Stimulated activated CD8-positive, alpha-beta memory T cell treated with anti-CD3 and anti-CD28 coated beads, Interleukin-7, amount 100 ng/mL, for 48 hours (primary cell): ENCODE results near the gene TSPAN15.

Experiments used
- DNase-seq, 2 donors: peaks; one replicate each; pipeline ENCODE4 v3.0.0-alpha.2; 2020; ENCODE audit warnings: low read depth in 1 of 2; ENCODE audit errors: extremely low read depth in 1 of 2

TSPAN15 gene

DNA sequence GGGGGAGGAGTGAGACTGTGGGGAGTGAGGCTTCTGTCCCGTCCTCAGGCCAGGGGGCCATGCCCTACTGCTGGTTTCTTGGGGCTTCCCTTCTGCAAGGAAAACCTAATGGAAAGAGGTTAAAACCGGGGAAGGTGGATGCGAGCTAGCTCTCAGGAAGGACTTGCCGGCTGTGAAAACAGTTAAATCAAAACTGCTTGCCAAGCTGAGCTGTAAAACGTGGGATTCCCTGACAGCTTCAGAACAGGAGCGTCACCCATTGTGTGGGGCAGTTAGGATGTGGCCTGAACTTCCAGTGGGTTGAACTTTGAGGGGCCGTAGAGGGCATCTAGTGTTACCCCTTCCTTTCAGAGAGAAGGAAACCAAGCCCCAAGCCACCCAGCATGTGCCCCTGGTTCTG, 13.1 kb downstream of the TSPAN15 start:
- DNase-seq: no peak

DNA sequence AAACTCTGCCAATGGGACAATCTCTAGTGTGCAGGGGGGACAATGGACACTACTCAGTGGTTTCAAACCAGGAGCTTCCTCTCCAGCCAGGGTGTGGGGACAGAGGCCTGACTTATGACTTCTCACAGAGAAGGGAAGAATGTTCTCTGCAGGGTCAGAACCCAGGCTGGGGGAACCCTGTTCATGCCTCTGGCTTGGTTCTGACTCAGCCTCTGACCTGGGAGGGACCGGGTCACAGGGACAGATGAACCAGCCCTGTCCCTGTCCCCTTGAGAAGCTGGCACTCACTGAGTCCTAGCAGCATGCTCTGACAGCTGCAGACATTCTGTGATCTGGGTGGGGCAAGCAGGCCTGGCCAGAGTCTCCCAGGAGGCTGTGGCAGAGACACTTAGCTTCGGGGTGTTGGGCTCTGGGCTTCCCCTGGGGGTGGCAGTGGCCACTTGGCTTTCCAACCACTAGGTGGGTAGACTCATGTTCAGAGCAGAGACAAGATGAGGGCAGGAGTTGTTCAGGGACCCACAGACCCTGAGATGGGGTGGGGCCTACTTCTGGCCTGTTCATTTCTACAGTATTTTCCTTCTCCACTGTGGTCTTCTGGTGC, 13.6 kb downstream of the TSPAN15 start:
- no peak for DNase-seq

DNA sequence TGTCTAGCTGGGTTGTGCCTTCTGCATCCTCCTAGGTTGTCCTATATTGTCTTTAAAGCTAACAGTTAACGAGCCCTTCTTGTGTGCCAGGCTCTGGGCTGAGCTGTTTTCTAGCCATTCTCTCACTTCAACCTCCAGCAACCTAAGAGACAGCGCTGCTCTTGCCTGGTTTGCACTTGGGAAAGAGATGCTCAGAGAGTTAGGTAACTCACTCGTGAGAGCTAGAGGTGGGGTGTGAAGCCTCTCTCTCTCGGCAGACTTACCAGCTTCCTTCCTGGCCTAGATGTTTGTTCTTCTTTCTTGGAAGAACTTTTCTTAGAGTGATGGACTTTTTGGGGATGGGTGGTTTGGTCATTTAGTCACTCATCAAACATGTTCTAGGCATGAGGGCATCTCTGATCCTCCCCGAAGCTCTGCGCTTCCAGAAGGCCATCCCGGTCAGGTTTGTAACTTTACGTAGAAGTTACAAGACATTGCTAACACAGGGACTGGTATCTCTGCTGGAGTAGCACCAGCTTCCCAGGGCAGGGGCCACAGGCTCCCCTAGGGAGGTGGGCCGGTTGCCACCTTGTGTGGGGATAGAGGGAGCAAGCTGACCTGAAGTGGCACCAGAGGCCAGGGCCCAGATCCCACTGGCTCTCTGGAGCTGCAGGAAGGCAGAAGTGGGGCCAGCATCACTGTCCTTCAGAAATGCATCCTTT, 14.3 kb downstream of the TSPAN15 start:
- no peak for DNase-seq

DNA sequence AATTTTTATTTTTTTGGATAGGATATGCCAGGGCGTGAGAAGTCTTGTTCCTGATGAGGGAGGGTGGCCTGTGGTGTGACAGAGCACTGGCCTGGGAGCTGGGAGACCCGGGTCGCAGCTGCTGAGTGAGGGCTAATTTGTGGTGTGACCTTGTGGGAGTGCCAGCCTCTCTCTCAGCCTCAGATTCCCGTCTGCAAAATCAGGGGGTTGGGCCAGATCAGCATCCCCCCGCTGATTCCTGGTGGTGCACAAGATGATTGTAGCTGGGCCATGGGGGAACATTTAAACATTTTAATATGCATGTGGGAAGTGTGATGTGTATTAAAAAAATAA, 14.9 kb downstream of the TSPAN15 start:
- no peak for DNase-seq

DNA sequence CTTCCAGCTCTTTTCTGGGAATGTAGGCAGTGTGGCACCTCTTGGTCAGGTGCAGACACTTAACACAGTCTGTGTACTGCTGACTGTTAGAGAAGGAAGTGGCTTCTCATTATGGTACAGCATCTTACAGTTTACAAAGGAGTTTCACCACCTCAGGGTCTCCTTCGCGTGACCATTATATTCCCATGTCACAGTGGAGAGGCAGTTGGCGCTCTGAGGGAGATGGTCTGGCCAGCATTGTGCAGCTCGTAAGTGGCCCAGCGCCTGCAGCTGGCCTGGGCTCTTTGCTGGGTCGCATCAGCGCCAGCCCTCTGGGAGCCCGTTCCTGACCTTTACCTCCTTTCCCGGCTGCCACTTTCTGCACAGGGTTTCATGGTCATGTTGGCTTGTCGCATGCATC, 15.4 kb downstream of the TSPAN15 start:
- DNase-seq: no peak

DNA sequence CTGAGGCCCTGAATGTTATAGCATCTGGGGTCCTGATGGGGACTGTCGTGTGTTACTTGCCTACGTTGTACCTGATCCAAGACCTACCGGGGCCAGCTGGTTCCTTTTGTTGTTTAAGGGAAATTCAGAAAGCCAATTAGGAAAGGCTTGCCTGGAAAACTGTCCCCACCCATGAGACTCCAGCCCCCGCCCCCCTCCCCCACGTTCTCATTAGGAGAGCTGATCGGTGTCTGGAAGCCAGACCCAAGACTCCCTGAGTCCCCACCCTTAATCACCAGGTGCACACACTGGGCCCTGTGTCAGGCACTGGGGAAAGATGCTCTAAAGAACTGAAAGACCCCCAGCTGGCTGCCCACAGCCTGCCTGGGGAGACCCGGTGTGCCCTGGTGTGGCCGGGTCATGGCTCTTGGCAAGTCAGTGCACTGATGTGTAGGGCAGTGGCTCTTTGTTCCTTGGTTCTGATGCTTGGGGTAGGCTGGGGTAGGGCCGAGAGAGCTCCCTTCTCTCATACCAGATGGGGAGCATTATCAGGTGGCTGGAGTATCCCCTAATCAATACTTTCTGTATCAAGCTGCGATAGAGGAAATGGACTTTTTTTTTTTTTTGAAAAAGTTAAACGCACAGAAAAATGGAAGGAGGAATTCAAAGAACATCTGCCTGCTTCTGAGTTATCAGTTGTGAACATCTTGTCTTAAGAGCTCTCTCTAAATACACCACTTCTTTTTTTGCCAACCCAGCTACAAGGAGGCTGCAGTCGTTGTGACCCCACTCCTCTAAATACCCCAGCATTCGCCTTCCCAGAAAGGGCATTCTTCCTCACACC, 16.9 kb downstream of the TSPAN15 start:
- no peak for DNase-seq

DNA sequence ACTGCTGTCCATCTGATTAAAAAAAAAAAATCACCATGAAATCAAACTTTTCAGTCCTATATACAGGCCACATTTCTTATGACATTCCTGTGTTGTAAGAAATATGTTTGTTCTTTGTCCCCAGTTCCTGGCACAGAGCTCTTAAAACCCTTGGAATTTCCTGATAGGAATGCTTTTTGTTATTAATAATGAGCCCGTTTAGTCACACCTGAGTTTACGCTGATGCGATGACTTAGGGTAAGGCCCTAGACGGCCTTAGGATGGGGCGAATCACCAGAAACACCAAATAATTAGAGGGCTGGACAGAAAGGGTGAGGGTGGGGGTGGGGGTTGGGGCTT, 17.5 kb downstream of the TSPAN15 start:
- DNase-seq: no peak

DNA sequence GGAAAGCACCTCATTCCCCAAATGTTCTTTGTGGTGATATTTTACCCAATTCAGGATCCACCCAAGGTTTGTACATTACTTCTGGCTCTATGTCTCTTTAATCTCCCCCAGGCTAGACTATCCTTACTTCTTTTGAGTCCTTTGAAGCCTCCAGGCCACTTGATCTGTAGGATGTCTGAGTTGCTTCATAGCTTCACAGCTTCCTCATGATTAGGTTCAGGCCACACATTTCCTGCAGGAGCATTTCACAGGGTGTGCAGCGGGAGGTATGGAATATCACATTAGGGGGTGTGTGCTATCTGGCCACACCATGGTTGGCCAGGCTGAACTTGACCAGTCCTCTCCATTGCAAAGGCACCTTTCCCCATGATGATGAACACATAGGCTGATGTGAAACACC, 18.7 kb downstream of the TSPAN15 start:
- no peak for DNase-seq

DNA sequence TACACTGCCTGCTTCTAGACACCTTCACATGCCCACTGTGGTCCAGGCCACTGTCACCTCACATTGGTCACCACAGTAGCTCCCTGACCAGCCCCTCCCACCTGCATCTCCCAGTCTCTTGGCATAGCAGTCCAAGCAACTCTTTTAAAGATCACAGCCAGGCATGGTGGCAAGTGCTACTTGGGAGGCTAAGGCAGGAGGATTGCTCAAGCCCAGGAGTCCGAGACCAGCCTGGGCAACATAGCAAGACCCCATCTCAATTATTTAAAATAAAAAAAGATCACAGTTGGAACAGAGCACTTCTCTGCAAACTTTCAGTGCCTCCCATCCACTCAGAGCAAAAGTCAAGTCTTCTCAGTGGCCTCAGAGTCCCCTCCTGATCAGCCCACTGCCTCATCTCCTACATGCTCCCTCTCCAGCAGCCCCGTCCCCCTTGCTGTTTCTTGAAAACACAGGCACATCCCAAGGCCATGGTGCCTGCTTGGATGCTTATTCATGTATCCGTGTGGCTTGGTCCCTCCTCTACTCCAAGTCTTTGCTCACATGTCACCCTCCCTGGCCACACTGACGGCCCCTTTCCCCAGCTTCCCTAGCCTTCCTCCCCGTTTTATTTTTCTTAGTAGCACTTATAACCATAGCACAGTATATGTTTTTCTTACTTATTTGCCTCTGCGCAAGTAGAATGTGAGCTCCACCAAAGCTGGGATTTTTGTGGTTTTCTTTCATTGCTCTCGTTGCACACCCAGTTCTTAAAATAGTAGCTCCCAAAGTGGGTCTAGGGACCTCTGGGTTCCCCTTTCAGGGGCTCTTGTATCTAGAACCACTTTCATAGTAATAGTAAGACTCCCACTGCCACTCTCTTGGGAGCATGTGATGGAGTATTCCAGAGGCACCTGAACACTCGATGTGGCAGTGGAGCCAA, 19.5 kb downstream of the TSPAN15 start:
- no peak for DNase-seq

DNA sequence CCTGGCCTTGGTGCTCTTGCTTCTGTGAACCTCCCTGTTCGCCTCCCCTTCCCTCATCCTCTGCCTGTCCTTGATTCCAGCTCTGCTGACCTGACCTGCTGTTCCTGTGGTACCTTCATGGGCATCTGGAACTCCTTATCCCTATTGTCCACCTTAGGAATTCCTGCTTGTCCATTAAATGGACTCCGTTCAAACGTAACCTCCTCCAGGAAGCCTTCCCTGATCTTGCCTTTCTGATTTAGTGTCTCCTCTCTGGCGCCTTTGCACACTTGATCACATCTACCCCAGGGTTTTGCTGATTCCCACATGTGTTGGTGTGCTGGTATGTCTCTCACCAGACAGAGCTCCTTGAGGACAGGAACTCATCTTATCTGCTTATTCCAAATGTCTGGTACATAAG, 20.9 kb downstream of the TSPAN15 start:
- no peak for DNase-seq

DNA sequence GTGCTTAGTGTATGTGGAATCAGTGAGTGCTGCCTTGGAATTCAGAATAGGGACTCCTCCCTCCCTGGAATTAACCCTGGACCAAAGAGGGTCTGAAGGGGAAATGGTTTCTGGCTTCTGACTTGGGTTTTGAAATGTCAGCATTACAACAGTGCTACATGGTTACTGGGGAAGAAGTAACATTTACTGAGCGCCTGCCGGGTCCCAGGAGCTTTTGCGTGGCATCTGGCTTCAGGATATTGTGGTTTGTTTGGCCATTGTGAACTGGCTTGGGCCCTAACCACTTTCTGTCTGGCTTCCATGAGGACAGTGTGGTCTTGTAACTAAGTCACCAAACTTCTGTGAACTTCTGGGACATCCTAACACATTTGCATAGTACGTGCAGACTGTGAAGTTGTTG, 21.3 kb downstream of the TSPAN15 start:
- DNase-seq: no peak

DNA sequence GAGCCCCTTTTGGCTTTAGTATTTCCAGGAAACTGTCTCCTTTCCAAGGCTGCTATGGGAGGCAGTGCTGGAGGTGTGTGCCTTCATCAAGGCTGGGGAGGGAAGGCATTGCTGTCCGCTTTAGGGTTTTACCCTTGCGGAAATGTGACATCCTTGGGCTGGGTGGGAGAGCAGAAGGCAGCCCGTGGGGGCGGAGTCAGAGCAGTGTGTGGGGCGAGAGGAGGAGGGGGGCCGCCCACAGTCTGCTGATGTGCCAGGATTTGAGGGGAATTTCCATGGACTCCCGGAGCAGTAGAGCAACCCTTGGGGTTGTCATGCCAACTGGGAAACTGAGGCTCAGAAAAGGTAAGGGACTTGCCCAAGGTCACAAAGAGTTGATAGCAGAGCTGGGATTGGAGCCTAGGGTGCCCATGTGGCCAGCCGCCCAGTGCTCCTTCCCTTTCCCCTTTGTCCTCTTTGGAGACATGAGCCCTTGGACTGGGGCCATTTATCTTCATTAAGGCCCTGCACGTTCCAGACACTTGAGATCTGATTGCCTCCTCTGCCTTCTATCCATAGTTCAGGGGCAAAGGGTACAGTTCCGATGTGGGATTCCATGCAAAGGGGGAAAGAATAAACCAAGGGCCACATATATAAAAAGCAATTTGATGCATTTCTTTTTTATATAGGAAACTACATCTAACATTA, 22.2 kb downstream of the TSPAN15 start:
- DNase-seq: no peak

DNA sequence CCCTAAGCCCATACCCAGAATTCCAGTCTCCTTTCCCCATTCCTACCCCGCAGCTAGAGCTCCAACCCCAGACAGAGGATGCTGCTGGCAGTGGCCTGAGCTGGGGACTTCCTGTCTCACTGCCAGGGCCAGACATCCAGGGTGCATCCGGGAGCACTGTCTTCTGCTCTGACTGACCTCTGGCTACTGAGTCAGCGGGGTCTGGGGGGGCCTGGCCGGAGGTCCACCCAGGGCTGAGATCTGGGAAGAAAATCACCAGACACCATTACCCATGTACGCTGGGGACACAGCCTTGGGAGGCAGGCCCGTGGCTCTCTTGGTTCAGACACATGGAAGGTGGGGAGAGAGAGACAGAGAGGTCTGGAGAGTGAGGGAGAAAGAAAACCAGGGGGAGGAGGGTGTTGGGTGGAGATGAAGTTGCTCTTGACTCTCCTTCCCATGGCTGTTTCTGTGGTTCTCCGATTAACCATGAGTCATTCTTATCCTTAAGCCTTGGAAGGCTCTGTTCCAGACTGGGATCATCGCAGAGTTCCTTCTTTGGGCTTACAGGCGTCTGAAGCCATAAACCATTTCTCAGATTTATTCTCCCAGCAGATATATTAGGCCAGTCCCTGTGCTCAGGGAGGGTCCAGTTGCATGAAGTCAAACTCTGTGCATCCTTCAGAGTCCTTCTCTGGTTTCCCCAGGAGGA, 23.6 kb downstream of the TSPAN15 start:
- no peak for DNase-seq

DNA sequence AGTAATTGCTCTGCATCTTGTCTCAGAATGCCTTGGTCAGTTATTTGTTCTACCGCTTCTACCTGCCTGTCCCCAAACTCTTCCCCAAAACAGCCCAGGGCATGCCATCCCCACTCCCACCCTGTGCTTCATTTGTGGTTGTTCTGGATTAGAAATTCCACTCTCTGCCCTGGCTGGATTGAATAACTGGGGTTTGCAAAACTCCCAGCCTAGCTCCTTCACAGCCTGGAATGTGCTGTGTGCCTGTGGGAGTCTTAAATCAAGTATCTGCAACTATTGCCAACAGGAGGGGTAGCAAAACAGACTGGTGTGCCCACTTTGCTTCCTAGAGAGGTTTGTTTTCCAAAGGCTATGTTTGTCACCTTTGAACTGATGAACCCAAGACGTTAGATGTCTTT, 24.2 kb downstream of the TSPAN15 start:
- no peak for DNase-seq

DNA sequence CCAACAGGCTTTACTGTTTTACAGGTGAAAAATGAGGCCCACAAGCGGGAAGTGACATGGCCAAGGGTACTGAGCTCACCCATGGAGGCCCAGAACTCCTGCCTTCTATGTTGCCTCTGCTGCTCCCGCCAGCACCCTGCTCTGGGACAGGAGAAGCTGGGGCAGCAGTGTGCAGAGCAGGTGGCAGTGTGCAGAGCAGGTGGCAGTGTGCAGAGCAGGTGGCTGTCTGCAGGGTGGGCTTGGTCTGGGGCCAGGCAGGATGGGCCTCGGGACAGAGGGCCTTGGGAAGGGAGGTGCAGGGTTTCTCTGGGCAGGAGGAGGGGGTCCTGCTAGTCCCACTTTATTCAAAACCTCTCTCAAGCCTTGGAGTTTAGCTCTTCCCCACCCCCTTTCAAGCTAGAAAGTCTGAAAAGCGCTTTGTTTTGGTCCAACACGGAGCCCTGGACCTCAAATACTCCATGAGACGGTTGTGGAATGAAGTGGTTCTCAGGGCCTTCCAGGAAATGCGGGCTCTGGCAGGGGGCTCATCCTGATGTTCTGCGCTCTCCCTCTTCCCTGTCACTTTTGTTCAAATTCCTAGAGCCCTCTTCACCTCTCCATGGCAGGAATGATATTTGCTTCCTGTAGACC, 26.8 kb downstream of the TSPAN15 start:
- no peak for DNase-seq

DNA sequence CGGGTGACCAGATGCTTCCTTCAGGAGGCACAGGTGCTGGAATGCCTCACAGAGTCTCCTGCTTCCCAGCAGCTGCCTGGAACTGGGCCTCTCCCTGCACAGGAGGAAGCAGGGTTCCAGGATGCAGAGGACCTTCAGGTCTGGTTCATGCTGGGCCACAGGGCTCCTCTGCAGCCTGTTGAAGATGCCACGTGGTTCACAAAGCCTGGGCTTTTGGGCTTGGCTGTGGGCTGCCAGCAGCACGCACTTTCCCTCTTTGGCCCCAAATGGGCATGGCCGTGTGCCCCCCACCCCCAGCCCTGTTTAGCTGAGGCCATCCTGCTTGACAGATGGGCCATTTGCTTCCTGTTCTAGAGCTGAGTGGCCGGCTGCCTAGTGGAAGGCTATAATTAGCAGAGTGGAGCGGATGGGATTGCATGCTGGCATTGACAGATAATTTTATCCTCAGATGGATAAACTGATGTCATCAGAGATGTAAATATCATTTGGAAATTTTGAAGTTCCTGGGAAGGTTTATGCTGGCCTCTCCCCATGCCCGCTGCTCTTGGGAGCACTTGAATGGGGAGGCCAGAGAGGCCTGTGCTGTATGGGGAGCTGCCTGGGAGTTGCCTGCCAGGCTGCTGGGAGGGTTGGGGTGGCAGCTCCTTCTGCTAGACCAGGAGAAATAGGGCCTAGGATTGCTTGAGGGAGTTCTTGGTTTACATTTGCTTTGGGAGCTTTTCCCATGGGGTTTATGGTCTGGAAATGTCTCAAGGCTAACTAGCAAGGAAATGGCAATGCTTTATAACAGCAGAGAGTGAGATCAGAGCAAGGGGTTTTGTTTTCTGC, 28.2 kb downstream of the TSPAN15 start:
- DNase-seq: no peak

DNA sequence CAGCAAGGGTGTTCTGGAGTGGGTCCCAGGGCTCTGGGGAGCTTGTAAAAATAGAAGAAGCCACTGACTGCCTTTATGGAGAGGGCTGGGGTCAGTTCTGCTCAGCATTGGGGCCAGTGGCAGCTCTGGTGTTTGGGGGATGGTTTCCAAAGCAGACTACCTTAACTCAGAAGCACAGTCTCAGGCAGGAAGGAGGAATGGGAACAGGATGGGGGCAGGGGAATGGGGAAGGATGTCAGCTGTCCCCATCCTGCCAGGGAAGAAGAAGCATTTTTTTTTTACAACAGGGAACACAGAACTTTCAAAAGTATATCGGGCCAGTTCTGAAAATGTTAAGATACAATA, 28.8 kb downstream of the TSPAN15 start:
- no peak for DNase-seq

DNA sequence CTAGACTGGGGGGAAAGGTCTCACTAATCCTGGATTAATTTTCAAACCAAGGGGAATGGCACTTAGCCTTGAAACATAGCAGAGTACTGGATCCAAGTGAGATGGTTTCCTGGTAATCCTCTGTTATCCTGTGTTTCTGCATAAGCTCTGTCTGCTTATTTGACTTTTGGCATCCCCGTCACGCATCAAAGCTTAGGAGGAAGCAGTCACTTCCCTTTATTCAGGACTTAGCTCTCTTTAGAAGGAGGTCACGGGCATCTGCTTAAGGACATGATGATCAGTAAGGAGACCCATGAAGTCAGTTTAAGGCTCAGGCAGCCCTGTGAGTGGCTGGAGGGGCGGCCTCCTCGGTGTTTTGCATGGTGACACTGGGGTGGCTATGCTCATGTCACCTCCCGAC, 30.0 kb downstream of the TSPAN15 start:
- DNase-seq: no peak
